ENCODE results near the gene OR6N2.

OR6N2 gene, protein sequence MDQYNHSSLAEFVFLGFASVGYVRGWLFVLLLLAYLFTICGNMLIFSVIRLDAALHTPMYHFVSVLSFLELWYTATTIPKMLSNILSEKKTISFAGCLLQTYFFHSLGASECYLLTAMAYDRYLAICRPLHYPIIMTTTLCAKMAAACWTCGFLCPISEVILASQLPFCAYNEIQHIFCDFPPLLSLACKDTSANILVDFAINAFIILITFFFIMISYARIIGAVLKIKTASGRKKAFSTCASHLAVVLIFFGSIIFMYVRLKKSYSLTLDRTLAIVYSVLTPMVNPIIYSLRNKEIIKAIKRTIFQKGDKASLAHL

DNA sequence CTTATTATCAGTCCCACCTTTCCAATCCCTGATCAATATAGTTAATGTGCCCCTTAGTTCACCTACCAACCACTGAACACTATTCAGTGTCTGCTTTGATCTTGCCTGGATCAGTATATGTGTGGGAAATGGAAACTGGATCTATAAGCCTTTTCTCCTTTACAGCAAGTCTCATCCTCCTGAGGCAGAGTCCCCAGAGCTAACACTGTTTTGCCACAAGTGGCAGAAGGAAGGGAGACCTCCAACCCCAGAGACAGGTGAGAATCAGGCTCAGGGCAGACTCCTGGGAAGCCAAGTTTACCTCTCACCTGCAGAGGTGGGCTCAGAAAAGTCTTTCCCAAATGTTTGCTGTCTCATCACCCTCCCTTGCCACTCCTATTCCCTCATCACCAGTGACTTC is at the start of gene OR6N2:
Gene OR6N2, minus strand, starts transcription at position 101 of the 400 bp plus-strand sequence. CDS start 3,569 bp downstream, outside the sequence.
- DNase-seq (ENCODE audit: low read depth), result no peak

DNA sequence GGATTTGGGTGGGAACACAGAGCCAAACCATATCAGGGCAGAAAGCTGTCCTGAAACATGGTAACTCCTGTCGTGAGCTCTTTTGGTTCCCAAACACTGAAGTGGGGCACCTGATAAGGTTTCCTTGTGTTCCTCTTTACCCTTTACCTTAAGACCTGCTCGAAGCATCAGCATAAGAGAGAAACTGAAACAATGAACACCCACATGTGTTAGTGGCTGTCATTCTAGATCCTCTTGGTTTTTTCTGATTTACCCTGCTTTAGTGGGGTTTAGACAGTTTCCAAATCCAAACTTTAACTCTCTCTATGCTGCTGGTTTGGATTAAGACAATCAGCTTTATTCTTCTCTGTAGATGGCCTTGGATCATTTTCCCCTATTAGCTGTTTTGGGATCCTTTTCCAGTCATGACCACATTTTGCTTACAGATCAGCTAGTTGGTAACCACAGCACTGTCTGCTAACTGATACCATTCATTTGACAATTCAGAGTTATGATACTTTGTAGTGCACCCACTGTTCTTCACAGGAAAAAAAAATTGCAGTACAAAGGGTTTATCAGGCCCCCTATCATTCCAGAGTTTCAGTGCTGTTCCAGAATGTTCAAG is 49.2 kb upstream of the OR6N2 start:
- no peak for DNase-seq (ENCODE audit: low read depth)

DNA sequence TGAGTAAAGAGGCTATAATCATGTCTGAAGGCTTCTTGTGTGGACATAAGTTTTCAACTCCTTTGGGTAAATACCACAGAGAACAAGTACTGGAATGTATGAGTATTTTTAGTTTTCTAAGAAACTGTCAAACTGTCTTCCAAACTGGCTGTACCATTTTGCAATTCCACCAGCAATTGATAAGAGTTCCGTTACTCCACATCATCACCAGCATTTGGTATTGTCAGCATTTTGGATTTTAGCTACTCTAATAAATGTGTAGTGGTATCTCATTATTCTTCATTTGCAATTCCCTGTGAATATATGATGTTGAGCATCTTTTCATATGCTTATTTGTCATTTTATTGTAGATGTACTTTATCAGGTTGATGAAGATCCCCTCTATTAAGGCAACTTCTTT is 40.7 kb upstream of the OR6N2 start:
- no peak for DNase-seq (ENCODE audit: low read depth)

DNA sequence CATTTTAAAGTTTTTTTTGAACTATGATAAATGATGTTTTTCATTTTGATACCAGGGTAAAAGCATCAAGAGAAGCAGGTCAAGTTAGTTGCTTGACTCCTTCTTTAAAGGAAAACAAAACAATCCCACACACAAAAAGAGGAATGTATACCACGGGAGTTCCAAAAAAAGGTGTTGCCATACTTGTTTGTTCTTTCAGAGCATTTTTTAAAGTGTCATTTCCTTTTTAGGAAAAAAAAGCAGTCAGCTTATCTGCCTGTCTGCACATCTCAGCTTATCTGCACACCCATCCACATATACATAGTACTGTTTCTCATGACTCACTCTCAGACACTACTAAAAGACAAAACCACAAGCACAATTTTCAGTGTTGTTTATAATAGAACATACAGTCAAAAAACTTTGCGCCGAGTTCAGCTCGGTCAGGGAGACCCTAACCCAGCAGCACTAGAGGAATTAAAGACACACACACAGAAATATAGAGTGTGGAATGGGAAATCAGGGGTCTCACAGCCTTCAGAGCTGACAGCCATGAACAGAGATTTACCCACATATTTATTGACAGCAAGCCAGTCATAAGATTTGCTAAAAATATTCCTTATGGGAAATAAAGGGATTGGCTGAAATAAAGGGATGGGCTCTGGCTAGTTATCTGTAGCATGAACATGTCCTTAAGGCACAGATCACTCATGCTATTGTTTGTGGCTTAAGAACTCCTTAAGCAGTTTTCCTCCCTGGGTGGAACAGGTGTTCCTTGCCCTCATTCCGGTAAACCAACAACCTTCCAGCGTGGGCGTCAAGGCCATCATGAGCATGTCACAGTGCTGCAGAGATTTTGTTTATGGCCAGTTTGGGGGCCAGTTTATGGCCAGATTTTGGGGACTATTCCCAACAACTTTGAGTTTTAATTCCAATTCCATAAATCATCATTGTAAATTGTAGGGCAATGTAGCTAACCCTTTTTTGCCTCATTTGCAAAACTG is 38.7 kb upstream of the OR6N2 start:
- no peak for DNase-seq (ENCODE audit: low read depth)

DNA sequence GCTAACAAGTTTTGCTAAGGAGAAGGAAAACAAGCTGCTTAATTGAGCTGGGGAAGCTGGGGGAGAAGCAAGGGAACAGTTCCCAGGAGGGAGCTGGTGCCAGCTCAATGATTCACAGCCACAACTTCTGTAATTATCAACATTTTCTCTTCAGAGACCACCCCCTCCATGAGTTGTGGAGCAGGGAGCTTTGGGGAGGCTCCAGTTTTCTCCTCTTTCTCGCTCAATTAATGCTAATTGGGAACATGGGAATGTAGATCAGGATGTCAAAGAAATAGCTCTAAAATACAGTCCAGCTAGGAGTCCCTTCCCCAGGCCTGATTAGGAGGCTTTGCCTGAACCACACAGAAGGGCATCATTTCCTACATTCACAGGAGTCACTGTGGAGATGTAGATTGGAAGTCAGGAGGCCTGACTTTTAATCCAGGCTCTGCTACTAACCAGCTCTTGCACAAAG is 38.0 kb upstream of the OR6N2 start:
- DNase-seq (ENCODE audit: low read depth), result no peak

DNA sequence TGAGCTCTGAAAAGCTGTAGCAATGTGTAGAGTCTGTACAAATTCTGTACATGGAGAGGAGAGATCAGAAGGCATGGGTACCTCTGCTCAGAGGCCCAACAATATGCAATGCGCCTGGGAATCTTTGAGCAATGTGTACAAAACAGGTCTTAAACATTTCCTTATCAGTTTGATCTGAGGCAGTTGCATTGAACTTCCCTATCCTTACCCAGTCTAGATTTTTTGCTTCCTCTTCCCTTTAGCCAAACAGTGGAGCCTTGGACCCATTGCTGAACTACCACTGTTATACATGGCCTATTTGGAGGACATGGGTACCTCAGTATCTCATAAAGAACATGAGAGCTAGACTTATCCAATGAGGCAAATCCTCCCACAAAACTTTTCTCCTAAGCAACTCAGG is 37.6 kb upstream of the OR6N2 start:
- DNase-seq (ENCODE audit: low read depth), result no peak

DNA sequence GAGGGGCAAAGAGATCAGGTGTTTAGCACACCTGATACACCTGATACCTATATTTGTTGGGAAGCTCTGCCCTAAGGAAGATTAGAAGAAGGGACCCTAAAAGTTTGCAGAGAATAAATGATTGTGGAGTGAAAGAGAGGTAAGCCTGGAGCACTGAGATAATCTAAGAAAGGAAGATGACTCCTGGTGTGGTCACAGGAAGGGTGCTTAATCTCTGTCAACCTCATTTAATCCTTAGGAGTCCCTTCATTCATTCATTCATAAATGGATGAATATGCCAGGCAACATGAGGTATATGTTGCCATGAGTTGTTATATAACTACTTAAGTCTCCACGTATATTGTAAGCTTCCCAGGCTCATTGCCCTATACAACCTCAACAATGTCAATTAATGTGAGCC is 34.0 kb upstream of the OR6N2 start:
- DNase-seq (ENCODE audit: low read depth), result no peak

DNA sequence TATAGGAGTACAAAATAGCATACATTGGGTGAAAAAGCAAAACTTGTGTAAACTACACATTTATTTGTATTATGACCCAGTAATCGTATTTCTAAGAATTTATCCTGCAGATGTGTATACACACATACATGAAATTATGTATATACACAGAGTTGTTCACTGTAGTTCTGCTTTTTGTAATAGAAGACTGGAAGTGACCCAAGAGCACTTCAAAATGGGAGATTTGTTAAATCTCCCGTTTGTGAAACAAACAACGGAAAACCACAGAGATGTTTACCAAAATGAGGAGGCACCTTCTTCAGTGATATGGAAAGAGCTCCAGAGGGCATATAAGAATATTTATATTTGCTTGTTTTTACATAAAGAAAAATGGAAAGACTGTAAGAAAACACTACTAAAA is 32.2 kb upstream of the OR6N2 start:
- DNase-seq (ENCODE audit: low read depth), result no peak

DNA sequence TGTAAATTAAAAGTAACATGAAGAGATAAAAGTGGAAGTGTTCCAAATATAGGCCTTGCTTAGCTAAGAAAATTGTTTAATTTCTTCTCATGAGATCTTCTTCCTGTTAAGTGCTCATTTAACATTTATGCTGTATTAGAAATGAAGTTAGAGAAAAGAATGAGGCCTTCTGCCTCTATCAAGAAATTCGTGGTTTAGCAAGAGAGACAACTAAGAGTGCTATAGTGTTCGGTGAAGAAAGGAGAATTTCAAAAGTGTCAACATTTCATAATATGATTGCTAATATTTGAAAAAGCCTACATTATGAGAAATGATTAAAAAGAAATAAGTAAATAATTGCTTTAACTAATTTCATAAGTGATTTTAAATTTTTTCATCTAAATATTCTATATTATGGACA is 31.3 kb upstream of the OR6N2 start:
- DNase-seq (ENCODE audit: low read depth), result no peak

DNA sequence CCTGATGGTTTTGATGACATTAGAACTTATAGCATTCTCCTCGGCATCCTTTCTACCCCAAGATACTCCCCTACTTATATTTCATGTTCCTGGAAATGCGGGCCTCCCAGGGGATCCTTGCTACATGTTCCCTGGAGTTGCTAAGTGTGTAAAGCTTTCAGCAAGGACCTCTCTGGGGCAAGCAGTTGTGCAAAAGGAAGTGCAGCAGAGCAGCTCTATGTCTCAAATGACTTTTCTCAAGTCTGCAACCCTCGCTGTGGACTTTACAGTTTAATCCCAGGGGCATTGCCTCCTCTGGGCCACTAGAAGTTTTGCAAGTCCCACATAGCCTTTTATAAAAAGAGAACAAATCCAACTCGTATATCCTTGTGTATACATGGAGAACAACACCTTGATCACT is 29.3 kb upstream of the OR6N2 start:
- no peak for DNase-seq (ENCODE audit: low read depth)

DNA sequence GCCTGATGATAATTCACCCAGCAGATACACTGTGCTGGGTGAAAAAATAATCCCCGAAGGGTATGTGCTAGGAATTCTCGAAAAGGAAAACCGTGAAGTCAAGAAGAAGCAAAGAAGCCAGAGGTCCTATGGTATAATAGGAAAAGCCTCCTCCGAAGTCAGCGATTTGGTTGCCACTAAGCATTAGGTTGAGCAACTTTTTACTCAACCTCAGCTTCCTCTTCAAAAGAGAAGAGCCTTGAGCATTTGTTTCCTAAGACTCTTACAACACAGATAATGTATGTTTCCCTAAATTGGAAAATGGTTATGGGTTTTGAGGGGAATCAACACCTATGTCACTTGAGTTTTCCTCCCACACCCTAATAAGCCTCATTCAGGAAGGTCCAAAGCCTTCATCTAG is 28.9 kb upstream of the OR6N2 start:
- DNase-seq (ENCODE audit: low read depth), result no peak

DNA sequence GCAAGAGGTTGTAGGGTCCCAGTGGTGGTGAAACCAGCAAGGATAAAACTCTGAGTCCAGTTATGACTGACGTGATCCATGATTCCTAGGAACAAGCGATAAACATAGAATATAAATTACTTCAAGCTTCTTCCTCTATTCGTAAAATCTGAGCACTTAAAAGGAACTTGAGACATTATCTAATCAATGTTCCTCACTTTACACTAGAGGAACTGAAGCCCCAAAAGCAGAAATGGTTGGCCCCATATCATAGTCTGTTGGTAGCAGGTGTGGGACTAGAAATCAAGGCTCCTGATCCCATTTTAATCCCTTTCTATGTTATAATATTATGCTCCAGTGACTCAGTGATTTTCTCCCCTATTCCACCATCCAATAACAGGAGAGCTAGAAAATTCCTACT is 28.3 kb upstream of the OR6N2 start:
- no peak for DNase-seq (ENCODE audit: low read depth)

DNA sequence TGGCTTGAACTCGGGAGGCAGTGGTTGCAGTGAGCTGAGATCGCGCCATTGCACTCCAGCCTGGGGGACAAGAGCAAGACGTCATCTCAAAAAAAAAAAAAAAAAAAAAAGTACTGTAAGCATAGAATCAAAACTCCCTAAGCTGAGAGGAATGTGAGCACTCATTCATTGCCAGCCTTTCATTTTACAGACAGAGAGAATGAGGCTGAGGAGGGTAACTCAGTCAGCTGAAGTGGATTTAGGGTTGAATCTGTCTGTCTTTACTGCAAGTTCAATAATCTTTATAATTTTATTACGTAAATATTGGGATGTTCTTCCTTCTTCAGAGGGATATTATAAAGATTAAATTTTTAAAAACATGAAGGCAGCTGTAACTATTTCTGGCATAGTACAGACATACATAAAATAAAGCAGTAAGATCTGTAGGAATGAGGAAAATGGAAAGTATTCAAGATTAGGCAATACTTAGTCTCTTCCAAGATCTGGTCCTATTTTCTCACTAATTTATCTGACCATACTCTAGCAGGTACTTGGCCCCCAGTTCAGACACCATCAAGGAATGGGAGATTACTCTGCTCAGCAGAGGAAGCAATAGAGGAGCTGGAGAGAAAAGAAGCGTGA is 26.0 kb upstream of the OR6N2 start:
- no peak for DNase-seq (ENCODE audit: low read depth)

DNA sequence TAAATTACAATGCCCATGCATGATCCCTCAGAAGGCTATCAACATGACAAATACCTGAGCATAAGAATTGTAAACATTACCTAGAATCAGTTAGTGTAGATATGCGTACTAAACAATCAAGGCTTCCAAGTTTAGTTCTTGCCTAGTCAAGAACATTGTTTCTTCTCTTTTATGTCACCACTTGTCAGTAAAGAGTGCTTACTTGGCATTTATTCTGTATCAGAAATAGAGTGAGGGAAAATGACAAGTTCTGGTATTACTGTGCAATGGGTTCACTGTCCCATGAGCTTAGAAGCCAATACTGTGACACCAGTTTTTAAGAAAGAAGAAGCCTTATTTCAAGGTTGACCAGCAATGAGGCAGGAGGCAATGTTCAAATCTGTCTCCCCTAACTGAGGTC is 22.7 kb upstream of the OR6N2 start:
- DNase-seq (ENCODE audit: low read depth), result no peak

DNA sequence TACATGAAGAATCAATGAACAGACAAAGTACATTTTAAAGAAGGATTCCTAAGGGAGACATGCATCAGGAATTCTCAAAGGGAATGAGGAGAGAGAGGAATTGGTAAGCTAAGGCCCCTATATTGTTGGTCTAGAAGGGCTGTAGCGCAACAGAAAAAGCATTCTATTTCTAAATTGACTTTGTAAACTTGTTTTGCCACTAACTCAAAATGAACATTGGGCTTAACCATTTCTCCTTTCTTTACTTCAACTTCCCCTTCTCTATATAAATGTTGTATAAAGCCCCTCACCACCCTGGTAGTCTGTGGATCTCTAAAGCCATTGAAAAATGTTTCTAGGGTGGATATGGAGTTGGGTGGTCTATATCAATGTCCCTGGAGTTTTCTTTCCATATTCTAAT is 20.4 kb upstream of the OR6N2 start:
- no peak for DNase-seq (ENCODE audit: low read depth)

DNA sequence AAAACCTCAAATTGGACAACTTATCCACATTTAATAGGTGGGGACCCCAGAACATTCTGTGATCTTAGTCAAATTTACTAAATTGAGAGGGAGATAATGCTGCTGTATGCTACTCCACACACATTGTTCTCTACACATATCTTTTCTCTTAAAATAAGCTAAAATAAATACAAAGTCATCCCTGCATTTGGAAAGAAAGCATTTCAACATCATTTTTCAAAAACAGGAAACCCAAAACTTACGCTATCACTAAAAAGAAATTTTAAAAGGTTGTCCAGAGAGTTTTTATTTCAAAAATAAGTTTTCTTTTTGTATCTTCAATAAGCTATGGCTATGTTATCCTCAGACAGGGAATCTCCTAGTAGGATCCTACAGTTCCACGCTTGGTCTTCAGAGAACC is 19.5 kb upstream of the OR6N2 start:
- no peak for DNase-seq (ENCODE audit: low read depth)

DNA sequence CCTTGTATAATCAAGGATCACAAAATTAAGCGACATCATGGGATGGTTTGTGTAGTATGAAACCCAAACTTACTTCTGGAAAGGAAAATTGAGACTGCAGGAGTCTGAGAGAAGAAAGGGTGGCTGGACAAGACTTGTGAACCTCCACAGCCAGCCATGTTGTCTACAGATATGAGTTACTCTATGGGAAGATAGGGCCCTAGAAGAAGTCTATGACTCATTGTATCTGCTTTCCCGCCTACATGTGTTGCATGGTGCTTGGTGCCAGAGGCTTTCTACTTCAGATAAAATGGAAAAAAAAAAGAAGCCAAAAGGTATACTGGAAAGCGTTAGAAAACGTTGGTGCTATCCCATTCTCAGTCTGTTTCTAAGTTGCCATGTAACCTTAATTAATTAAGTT is 18.7 kb upstream of the OR6N2 start:
- DNase-seq (ENCODE audit: low read depth), result no peak

DNA sequence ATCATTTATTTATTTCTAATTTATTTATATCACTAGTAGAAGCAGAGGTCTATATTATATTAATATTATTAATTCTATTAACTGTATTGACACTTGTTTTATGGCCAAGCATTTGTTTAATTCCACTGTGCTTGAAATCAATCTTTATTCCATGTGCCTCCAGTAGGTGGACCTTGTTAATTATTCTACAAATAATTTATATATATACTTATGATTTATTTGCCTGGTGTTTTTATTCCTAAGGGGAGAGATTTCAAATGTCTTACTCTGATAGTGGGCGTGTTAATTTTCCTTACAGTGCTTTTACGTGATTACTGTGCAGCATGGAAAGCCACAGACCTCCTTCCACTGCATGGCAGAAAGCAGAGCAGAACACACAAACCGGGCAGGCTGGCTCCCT is 17.5 kb upstream of the OR6N2 start:
- no peak for DNase-seq (ENCODE audit: low read depth)

DNA sequence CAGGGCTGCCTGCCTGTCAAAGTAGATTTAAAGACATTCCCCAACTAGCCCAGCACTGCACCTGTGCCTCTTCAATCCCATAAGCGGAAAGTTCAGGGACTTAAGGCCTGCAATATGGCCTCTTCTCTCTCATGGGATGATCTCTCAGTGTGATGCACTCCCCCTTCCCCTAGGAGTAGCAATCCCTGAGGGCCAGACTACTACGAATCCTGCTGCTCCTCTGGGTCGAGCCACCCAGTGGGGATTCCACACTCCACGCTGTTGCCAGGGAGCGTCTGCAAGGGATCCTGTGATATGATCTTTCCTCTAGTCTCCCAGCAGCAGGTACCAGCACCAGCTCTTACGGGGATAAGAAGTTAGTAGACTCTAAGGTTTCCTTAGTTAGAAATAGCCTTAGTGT is 13.2 kb upstream of the OR6N2 start:
- DNase-seq (ENCODE audit: low read depth), result no peak

DNA sequence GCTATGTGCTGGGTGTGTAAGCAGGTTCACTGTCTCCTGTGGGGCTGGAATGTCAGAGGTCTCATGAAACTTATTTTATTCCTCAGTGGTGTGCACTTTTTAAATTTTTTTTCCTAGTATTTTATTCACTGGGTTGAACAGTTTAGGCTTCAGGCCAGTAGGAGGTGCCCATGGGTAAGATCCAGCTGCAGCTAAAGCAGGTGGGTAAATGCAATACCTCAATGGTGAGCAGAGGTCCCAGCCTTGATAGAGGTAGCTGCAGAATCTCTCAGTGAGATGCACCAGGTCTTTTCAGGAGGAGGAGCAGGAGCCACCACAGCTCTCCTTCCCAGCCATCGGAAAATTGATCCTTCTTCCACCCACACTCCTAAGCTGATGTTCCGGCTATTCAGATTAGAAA is 12.6 kb upstream of the OR6N2 start:
- no peak for DNase-seq (ENCODE audit: low read depth)

DNA sequence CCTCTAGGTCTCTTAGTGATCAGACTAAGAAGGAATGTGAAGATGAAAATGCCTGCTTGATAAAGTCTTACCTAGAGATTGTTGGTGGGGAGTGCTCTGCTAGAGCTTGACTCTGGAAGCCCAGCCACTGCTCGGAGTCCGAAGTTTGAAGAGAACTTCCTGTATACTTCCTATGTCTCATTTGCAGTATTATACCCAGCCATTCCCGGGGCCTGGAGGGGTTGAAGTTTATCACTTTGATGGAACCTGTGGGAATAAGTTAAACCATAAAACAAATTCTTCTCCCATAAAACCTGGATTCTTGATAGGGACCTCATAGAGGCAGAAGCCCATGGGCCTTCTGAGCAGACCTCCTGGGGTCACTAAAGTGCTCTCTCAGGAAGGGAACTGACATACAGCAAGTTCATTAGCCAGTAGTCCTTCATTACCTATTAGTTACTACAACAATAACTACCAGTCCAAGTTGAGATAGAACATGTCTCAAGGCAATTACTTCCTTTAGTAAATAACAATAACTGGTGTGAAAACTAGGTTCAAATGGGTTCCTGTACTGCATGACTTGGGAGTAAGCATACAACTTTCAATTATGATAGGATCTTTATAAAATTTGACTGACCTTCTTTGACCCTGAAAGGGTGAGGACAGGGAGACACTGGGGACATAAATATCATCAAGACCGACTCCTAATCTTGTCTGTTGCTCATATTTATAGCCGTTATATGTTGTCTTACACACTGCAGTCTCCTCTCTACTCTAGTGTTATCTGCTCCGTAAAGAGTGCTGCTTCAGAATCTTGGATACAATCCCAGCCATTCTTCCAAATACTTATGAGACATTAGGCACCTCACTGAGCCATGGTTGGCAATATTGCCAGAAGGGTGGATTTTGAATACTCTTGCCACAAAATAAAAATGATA is 8.8 kb downstream of the OR6N2 start, which contains the start of gene OR6N1:
Gene OR6N1, minus strand, starts transcription at position 246 of the 917 bp plus-strand sequence. CDS start 5,513 bp downstream, outside the sequence.
- DNase-seq (ENCODE audit: low read depth), result no peak
